WERI-Rb-1 (cell line): ENCODE measurements around the gene ZHX3.

Experiments
- DNase-seq: peaks from one replicate; pipeline ENCODE4 v3.0.0-alpha.2; 2020
- H3K27ac ChIP-seq: fragments of 250-450 bp; sonication (Bioruptor Pico); 2 replicates; pipeline ENCODE4 v1.5.1; 2020; ENCODE audit warnings: mild to moderate bottlenecking, moderate library complexity
- H3K27me3 ChIP-seq: fragments of 250-450 bp; sonication (Bioruptor Pico); 2 replicates; pipeline ENCODE4 v1.5.1; 2021; ENCODE audit warnings: mild to moderate bottlenecking, low read depth, moderate library complexity; ENCODE audit not compliant: insufficient read depth, severe bottlenecking
- H3K36me3 ChIP-seq: fragments of 250-450 bp; sonication (Bioruptor Pico); 2 replicates; pipeline ENCODE4 v1.5.1; 2020; ENCODE audit warnings: mild to moderate bottlenecking, moderate library complexity
- H3K4me3 ChIP-seq: 2 replicates; pipeline ENCODE4 v1.5.1; 2011; ENCODE audit warnings: low read depth, mild to moderate bottlenecking, control low read depth, low read length
- H3K9me3 ChIP-seq: fragments of 250-450 bp; sonication (Bioruptor Pico); 2 replicates; pipeline ENCODE4 v1.5.1; 2021; ENCODE audit warnings: mild to moderate bottlenecking, moderate library complexity; ENCODE audit not compliant: severe bottlenecking
- TF ChIP-seq, protein P1 (sequence below): IDR thresholded peaks from 2 replicates; pipeline ENCODE4 v1.5.1; 2011; ENCODE audit warnings: low read depth, mild to moderate bottlenecking, control low read depth, inconsistent platforms, low read length

The ZHX3 gene

GRCh38 chr20:41278936-41279335 lies 38.6 kb downstream of the ZHX3 start:
- no peak overlapping the region for H3K27ac ChIP-seq
- H3K4me3 ChIP-seq = no peak overlapping the region
- TF ChIP-seq, protein P1, sequence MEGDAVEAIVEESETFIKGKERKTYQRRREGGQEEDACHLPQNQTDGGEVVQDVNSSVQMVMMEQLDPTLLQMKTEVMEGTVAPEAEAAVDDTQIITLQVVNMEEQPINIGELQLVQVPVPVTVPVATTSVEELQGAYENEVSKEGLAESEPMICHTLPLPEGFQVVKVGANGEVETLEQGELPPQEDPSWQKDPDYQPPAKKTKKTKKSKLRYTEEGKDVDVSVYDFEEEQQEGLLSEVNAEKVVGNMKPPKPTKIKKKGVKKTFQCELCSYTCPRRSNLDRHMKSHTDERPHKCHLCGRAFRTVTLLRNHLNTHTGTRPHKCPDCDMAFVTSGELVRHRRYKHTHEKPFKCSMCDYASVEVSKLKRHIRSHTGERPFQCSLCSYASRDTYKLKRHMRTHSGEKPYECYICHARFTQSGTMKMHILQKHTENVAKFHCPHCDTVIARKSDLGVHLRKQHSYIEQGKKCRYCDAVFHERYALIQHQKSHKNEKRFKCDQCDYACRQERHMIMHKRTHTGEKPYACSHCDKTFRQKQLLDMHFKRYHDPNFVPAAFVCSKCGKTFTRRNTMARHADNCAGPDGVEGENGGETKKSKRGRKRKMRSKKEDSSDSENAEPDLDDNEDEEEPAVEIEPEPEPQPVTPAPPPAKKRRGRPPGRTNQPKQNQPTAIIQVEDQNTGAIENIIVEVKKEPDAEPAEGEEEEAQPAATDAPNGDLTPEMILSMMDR = no peak
- no peak for DNase-seq
- no peaks in the 10 kb centered on the region for H3K36me3 ChIP-seq
- no peaks in the 10 kb centered on the region for H3K27me3 ChIP-seq
- no peaks in the 10 kb centered on the region for H3K9me3 ChIP-seq

DNA sequence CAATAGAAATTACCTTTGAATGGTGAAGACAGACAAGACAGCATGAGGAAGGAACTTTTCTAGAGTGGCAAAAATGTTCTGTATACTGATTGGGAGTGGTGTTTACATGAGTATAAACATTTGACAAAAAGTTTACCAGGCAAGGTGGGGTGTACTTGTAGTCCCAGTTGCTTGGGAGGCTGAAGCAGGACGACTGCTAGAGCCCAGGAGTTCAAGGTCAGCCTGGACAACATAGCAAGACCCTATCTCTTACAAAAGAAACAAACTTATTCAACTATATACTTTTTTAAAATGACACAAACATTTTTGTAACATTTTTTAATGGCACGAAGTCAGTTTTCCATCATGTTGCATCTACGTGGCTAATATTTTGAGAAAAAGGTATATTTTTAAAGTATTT lies 40.5 kb downstream of the ZHX3 start:
- Histone ChIP-seq H3K9me3 (no peaks in the 10 kb centered on the region), H3K4me3 (no peak overlapping the region), H3K27ac (no peak overlapping the region), H3K36me3 (no peaks in the 10 kb centered on the region), H3K27me3 (no peaks in the 10 kb centered on the region)
- DNase-seq = no peak
- TF ChIP-seq, protein P1 = no peak

- no peak overlapping the region for H3K27ac ChIP-seq
- no peaks in the 10 kb centered on the region for H3K36me3 ChIP-seq
- no peaks in the 10 kb centered on the region for H3K9me3 ChIP-seq
- no peak overlapping the region for H3K4me3 ChIP-seq
- no peaks in the 10 kb centered on the region for H3K27me3 ChIP-seq
- TF ChIP-seq, protein P1 = no peak
- no peak for DNase-seq
Observed at GRCh38 chr20:41276317-41276751, 41.2 kb downstream of the ZHX3 start.

DNA sequence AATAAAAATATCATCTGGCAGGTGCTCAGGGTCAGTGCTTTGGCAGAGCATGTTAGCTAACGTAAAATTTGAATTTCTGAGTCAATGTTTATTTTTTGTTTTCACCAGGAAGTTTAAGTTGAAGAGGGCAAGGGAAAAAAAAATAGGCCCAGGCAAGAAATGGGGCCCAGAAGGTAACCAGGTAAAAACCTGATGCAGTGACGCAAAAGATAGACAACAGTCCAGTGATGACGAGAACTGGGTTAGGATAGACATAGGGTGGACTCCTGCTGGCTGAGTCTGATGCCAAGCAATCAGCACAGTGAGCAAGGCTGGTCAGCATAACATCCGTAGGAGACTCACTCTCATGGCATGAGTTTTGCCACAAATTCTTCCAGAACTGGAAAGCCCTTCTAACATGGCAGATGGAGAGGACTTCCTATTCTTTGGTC lies 42.2 kb downstream of the ZHX3 start:
- no peak for DNase-seq
- TF ChIP-seq, protein P1 = no peak
- Histone ChIP-seq H3K36me3 (no peaks in the 10 kb centered on the region), H3K27ac (no peak overlapping the region), H3K4me3 (no peak overlapping the region), H3K9me3 (no peaks in the 10 kb centered on the region), H3K27me3 (no peaks in the 10 kb centered on the region)

DNA sequence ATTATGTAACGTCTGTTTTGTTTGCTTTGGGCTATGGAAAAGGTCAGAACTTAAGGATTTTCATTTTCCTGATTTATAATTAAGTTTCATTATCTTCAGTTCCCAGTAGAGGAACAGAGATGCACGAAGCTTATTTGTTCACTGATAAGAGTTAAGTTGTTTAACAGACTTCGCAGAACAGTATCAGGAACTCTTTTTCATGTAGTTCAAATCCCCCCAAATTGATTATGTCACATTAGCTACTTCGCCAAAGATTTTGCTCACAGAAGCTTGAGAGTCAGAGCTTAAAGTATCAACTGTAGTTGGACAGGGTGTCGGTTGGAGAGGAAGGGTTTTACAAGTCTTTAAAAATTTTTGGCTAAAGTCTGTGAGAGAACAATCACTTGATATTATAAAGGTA lies 43.4 kb downstream of the ZHX3 start:
- no peak for DNase-seq
- H3K36me3 ChIP-seq = no peaks in the 10 kb centered on the region
- H3K9me3 ChIP-seq = no peaks in the 10 kb centered on the region
- H3K4me3 ChIP-seq = no peak overlapping the region
- H3K27ac ChIP-seq = no peak overlapping the region
- TF ChIP-seq, protein P1 = no peak
- no peaks in the 10 kb centered on the region for H3K27me3 ChIP-seq

DNA sequence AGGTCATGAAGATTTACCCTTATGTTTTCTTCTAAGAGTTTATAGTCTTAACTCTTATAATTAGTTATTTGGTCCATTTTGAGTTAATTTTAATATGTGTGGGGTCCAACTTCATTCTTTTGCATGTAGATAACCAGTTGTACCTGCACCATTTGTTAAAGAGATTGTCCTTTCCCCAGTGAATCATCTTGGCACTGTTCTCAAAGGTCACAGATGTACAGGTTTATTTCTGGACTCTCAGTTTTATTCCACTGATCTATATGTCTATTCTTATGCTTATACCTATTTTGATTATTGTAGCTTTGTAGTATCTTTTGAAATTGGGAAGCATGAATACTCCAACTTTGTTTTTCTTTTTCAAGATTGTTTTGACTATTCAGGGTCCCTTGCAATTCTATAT lies 44.1 kb downstream of the ZHX3 start:
- TF ChIP-seq, protein P1 = no peak
- H3K36me3 ChIP-seq = no peaks in the 10 kb centered on the region; the same call in 1 of the 2 replicates

More for the DNA sequence above, 44.1 kb downstream of the ZHX3 start:
- Histone ChIP-seq H3K9me3 (no peaks in the 10 kb centered on the region), H3K27me3 (no peaks in the 10 kb centered on the region), H3K4me3 (no peak overlapping the region), H3K27ac (no peak overlapping the region)
- no peak for DNase-seq
